Activated CD4-positive, alpha-beta T cell treated with anti-CD3 and anti-CD28 coated beads, Interleukin-2, amount 10 ng/mL, durations not matched to agents 7 days and 5 days (primary cell): ENCODE measurements around the gene IFNA17. TPM values are rescaled to one million over a fixed set of nuclear protein-coding genes. Genes with fewer than 3 reads are reported as not detected.
"Not testable (repeated sequence)": the region's sequence is repeated elsewhere in the genome, so short reads cannot be mapped to it uniquely, and the experiment has no call there.

ENCODE experiments used
- CTCF ChIA-PET: fragments of 350-600 bp; sonication (Branson Sonifier 250); formaldehyde crosslinking; loops from one replicate; lab custom pipeline; 2021; ENCODE audit warnings: antibody characterized with exemption; lab: Charles Lee
- POLR2A ChIA-PET: fragments of 350-600 bp; sonication (Branson Sonifier 250); formaldehyde crosslinking; loops from one replicate; lab custom pipeline; 2021; ENCODE audit warnings: antibody characterized with exemption; lab: Charles Lee
- DNase-seq: peaks from one replicate; pipeline ENCODE4 v3.0.0-alpha.2; 2020
- H3K27ac Mint-ChIP-seq: one replicate; pipeline ENCODE4 v1.8.0; 2021; ENCODE audit warnings: mild to moderate bottlenecking, moderate library complexity, mixed read lengths
- H3K27me3 Mint-ChIP-seq: one replicate; pipeline ENCODE4 v1.8.0; 2021; ENCODE audit warnings: mixed read lengths
- H3K36me3 Mint-ChIP-seq: one replicate; pipeline ENCODE4 v1.8.0; 2021; ENCODE audit warnings: low read depth, mixed read lengths
- H3K4me1 Mint-ChIP-seq: one replicate; pipeline ENCODE4 v1.8.0; 2021; ENCODE audit warnings: mixed read lengths
- H3K4me3 Mint-ChIP-seq: one replicate; pipeline ENCODE4 v1.8.0; 2021; ENCODE audit warnings: mild to moderate bottlenecking, moderate library complexity, mixed read lengths
- H3K9me3 Mint-ChIP-seq: one replicate; pipeline ENCODE4 v1.8.0; 2021; ENCODE audit warnings: mixed read lengths
- total RNA-seq, 2 experiments: library from RNA; stranded (reverse); gene quantifications; one replicate each; pipeline ENCODE4 v1.2.3, GENCODE V29; 2021

The IFNA17 gene
- total RNA-seq, 2 experiments from 2014 or later = not detected

DNA sequence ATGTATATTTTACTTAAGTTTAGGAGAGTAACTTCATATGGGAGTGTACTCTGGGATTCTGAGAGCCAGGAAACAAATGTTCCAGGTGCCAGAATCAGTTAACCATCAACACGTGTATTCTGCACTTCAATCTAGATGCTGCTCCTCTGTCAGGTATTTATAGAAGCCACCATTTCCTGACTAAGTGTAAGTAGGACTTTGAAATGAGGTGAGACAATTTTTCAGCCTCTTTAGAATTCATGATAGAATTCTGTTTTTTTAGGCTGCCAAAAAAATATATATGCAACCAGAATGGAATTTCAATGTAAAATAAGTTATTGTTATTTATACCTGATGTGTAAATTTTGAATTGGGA, 8.3 kb upstream of the IFNA17 start:
- not testable (repeated sequence) for H3K4me1 Mint-ChIP-seq, H3K9me3 Mint-ChIP-seq, H3K4me3 Mint-ChIP-seq, H3K27ac Mint-ChIP-seq, DNase-seq, H3K36me3 Mint-ChIP-seq
- ChIA-PET CTCF (interaction anchor here (0.7 kb wide), 2 partner anchors 15 to 198 kb away, joined by 3 read pairs; no protein-coding TSS in a partner anchor), POLR2A (interaction anchor here (0.6 kb wide), 1 partner anchor 14 kb away, joined by 4 read pairs; no protein-coding TSS in a partner anchor)
- peaks cover 22% of the 10 kb centered on the region for H3K27me3 Mint-ChIP-seq

DNA sequence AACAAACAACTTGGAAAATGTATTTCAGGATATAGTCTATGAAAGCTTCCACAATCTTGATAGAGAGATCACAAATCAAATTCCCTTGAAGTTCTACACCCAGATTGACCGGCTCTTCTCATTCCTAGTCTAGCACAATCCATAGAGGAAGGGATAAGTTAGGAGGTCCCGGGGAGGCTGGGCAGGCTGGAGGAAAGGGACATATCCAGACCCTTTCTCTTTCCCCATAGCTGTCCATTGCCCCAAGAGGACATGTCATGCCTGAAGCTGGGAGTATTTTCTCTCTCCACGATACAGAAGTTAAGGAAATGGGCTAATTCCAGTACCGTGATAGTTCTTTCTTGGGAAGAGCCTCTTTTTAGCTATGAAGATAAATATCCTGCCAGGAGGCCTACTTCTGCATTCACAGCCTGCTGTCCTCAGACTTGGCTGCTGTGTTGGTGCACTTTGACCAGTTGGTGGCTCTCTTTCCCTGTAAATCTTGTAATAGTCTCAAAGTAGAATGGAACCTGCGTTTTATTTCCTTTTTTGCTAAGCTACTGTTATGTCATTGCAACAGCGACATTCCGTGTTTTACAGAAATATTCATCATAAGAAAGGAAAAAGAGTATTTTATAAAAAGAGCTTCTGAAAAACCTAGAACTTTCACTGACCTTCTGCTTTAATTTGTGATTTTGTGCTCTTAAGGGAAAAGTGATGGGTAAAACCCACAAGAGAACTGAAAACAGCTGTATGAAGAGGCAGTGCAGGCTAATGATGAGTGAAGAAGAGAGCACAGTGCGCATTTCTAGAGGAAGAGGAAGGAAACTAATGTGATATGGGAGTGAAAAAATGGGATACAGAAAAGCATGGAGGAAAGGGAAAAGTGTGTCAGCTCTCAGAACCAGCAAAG, 7.7 kb upstream of the IFNA17 start:
- peak; percentile 47 for DNase-seq
- ChIA-PET POLR2A (interaction anchor here (0.6 kb wide), 1 partner anchor 15 kb away, joined by 4 read pairs; no protein-coding TSS in a partner anchor), CTCF (interaction anchor here (0.7 kb wide), 2 partner anchors 16 to 199 kb away, joined by 3 read pairs; no protein-coding TSS in a partner anchor)
- not testable (repeated sequence) for H3K36me3 Mint-ChIP-seq, H3K9me3 Mint-ChIP-seq, H3K4me3 Mint-ChIP-seq, H3K4me1 Mint-ChIP-seq, H3K27ac Mint-ChIP-seq
- peaks cover 19% of the 10 kb centered on the region for H3K27me3 Mint-ChIP-seq

DNA sequence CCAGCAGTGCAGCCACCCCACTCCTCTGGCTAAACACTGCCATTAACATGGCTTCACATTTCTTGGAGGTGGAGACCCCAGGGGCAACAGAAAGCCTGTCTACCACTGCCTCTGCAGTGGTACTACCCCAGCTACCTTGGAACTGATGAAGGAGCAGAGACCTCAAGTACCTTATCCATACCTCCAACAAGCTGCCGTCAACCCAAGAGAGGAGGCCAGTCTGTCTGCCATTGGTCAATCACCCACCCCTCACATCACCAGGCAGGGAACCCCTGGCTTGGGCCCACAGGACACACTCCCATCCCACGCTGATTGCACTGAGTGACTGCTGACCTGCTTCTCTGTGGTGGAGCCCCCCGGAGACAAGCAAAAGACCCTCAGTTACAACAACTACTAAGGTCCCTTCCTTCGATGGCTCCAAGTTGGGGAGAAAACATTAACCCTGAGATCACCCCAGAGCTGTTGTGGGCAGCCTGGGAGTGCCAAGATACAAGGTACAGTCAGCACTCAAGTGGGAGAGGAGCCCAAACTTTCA, 6.2 kb upstream of the IFNA17 start:
- POLR2A ChIA-PET = no interaction called here
- no peak for DNase-seq
- no peaks in the 10 kb centered on the region for H3K9me3 Mint-ChIP-seq
- H3K4me3 Mint-ChIP-seq = no peak overlapping the region
- peaks cover 17% of the 10 kb centered on the region for H3K27me3 Mint-ChIP-seq
- no peak overlapping the region for H3K27ac Mint-ChIP-seq
- CTCF ChIA-PET = no interaction called here
- no peaks in the 10 kb centered on the region for H3K36me3 Mint-ChIP-seq
- peaks cover 9% of the 10 kb centered on the region for H3K4me1 Mint-ChIP-seq

DNA sequence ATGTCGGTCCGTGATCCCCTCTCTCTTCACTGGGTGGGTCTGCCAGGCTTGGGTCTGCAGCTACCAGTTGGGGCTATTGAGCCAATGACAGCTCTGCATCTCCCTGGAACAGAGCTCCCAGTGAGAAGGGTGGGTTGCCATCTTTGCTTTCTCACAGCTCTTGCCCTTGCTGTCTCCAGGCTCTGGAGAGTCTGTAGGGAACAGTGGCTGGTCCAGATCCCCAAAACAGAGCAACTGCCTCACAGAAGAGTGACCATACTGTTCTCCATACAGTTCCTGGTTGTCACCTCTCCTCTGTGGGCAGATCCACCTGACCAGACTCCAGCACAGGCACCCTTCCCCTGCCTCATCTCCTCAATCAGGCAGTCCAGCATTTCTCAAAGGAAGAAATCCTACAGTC, 5.2 kb upstream of the IFNA17 start:
- Mint-ChIP-seq H3K36me3 (no peaks in the 10 kb centered on the region), H3K4me1 (peaks cover 9% of the 10 kb centered on the region), H3K27me3 (peaks cover 13% of the 10 kb centered on the region)

DNA sequence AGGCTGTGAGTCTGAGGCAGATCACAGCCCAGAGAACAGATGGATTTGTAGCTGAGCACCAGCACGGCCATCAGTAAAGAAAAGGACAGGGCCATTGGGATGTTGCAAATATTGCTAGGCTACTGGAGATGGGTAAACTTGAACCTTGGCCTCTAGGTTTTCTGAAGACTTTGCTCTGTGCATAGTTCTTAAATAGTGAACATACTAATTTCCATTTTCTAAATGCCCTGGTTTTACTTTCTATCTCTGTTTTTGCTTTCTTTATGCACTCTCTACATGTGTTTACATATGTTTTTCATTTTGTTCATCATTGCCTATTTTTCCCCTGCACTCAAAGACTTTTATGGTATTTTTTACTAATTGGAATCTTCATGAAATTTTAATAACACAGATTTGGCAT, 10.8 kb downstream of the IFNA17 start, which contains the start of gene IFNA16:
Gene IFNA16 (minus strand): TSS at position 101 of the 400 bp plus-strand sequence. CDS start 6 bp downstream, at position 95.
- H3K27ac Mint-ChIP-seq, H3K4me3 Mint-ChIP-seq, DNase-seq, H3K9me3 Mint-ChIP-seq, H3K4me1 Mint-ChIP-seq, H3K36me3 Mint-ChIP-seq, CTCF ChIA-PET, POLR2A ChIA-PET: not testable (repeated sequence)
- peaks cover 40% of the 10 kb centered on the region for H3K27me3 Mint-ChIP-seq

More for the DNA sequence above, 5.2 kb upstream of the IFNA17 start:
- H3K9me3 Mint-ChIP-seq = no peaks in the 10 kb centered on the region
- H3K4me3 Mint-ChIP-seq = no peak overlapping the region
- no peak overlapping the region for H3K27ac Mint-ChIP-seq
- POLR2A ChIA-PET = no interaction called here
- DNase-seq = no peak
- CTCF ChIA-PET = no interaction called here

DNA sequence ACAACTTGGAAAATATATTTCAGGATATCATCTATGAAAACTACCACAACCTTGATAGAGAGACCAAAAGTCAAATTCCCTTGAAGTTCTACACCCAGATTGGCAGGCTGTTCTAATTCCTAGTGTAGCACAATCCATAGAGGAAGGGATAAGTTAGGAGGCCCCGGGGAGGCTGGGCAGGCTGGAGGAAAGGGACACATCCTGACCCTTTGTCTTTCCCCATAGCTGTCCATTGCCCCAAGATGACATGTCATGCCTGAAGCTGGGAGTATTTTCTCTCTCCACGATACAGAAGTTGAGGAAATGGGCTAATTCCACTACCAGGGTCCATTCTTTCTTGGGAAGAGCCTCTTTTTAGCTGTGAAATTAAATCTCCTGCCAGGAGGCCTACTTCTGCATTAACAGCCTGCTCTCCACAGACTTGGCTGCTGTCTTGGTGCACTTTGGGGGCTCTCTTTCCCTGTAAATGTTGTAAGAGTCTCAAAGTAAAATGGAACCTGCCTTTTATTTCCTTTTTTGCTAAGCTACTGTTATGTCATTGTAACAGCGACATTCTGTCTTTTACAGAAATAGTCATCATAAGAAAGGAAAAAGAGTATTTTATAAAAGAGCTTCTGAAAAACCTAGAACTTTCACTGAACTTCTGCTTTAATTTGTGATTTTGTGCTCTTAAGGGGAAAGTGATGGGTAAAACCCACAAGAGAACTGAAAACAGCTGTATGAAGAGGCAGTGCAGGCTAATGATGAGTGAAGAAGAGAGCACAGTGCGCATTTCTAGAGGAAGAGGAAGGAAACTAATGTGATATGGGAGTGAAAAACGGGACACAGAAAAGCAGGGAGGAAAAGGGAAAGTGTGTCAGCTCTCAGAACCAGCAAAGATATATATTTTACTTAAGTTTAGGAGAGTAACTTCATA, 14.4 kb downstream of the IFNA17 start:
- H3K4me3 Mint-ChIP-seq, DNase-seq, POLR2A ChIA-PET, H3K27ac Mint-ChIP-seq, H3K9me3 Mint-ChIP-seq, H3K4me1 Mint-ChIP-seq, H3K36me3 Mint-ChIP-seq: not testable (repeated sequence)
- CTCF ChIA-PET = interaction anchor here (1.1 kb wide), 1 partner anchor 182 kb away, joined by 3 read pairs; no protein-coding TSS in a partner anchor
- peaks cover 12% of the 10 kb centered on the region for H3K27me3 Mint-ChIP-seq

DNA sequence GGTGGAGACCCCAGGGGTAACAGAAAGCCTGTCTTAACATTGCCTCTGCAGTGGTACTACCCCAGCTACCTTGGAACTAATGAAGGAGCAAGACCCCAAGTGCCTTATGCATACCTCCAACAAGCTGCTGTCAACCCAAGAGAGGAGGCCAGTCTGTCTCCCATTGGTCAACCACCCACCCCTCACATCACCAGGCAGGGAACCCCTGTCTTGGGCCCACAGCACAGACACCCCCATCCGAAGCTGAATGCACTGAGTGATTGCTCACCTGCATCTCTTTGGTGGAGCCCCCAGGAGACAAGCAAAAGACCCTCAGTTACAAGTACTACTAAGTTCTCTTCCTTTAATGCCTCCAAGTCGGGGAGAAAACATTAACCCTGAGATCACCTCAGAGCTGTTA, 15.9 kb downstream of the IFNA17 start:
- CTCF ChIA-PET, POLR2A ChIA-PET: not testable (repeated sequence)

DNA sequence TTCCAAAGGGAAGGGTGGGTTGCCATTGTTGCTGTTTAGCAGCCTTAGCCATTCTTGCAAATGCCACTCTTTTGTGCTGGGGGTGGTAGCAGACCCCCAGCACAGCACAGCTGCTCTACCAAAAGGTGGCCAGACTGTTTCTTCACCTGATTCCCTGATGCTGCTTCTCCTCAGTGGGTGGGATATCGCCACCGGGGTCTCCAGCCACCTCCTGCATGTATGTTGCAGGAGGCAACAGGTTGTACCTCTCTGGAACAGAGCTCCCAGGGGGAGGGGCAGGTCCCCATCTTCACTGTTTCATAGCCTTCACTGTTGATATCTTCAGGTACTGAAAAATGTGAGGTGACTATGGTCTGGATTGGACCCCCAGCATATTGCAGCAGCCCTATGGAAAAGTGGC, 17.2 kb downstream of the IFNA17 start:
- H3K27ac Mint-ChIP-seq, H3K9me3 Mint-ChIP-seq, H3K4me1 Mint-ChIP-seq, POLR2A ChIA-PET, H3K36me3 Mint-ChIP-seq, H3K27me3 Mint-ChIP-seq, CTCF ChIA-PET, DNase-seq, H3K4me3 Mint-ChIP-seq: not testable (repeated sequence)

More for the DNA sequence above, 15.9 kb downstream of the IFNA17 start:
- DNase-seq, H3K36me3 Mint-ChIP-seq, H3K27ac Mint-ChIP-seq, H3K4me3 Mint-ChIP-seq, H3K27me3 Mint-ChIP-seq, H3K4me1 Mint-ChIP-seq, H3K9me3 Mint-ChIP-seq: not testable (repeated sequence)

DNA sequence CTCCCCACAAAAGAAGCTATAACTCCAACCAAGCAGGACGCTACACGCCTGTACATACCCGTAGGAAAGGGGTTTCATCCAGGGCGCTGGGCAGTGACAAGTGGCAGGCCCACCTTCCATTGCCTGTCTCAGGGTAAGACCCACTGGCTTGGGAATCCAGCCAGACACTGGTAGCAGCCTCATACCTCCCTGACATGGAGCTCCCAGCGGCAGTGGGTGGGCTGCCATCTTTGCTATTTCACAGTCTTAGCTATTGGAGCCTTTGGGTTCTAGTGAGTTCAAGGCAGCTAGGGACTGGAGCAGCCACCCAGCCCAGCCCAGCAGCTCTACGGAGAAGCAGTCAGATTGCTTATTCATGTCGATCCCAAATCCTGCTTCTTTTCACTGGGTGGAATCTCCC, 17.7 kb downstream of the IFNA17 start:
- Mint-ChIP-seq H3K27ac (no peak overlapping the region), H3K4me1 (peaks cover 4% of the 10 kb centered on the region), H3K36me3 (no peaks in the 10 kb centered on the region), H3K9me3 (no peaks in the 10 kb centered on the region), H3K4me3 (no peak overlapping the region), H3K27me3 (peaks cover 10% of the 10 kb centered on the region)
- no peak for DNase-seq
- ChIA-PET POLR2A (no interaction called here), CTCF (no interaction called here)

DNA sequence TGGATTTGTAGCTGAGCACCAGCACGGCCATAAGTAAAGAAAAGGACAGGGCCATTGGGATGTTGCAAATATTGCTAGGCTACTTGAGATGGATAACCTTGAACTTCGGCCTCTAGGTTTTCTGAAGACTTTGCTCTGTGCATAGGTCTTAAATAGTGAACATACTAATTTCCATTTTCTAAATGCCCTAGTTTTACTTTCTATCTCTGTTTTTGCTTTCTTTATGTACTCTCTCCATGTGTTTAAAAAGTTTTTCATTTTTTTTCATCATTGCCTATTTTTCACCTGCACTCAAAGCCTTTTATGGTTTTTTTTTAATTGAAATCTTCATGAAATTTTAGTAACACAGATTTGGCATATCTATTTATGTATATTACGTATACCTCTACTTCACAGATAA, 21.0 kb downstream of the IFNA17 start, which contains the start of gene IFNA10:
Gene IFNA10 (minus strand): TSS at position 101 of the 400 bp plus-strand sequence. CDS start 46 bp downstream, at position 55.
- peaks cover 21% of the 10 kb centered on the region for H3K27me3 Mint-ChIP-seq
- H3K36me3 Mint-ChIP-seq, H3K4me3 Mint-ChIP-seq, DNase-seq, POLR2A ChIA-PET, H3K9me3 Mint-ChIP-seq, H3K27ac Mint-ChIP-seq, CTCF ChIA-PET, H3K4me1 Mint-ChIP-seq: not testable (repeated sequence)

DNA sequence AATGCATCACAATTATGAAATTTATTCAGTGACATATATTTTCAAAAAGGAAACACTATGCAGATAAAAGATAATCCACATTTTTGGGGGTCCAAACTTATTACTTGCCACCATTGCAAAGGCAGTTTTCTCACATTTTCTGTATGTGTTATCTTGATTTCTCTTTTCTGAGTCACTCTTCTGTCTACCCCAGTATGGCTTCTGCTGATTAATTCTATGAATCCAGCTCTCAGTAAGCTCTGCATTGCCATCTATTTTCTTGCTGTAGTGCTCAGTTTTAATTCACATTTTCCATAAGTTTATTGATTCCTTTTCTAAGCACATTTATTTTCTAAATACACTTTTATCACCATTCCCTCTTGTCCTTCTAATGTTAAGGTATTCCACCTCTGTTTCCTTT, 22.8 kb downstream of the IFNA17 start:
- CTCF ChIA-PET = no interaction called here
- H3K9me3 Mint-ChIP-seq = no peaks in the 10 kb centered on the region
- no peak overlapping the region for H3K4me3 Mint-ChIP-seq
- H3K27ac Mint-ChIP-seq = no peak overlapping the region
- POLR2A ChIA-PET = no interaction called here
- H3K27me3 Mint-ChIP-seq = peaks cover 33% of the 10 kb centered on the region
- H3K4me1 Mint-ChIP-seq = no peaks in the 10 kb centered on the region
- no peak for DNase-seq
- H3K36me3 Mint-ChIP-seq = no peaks in the 10 kb centered on the region

DNA sequence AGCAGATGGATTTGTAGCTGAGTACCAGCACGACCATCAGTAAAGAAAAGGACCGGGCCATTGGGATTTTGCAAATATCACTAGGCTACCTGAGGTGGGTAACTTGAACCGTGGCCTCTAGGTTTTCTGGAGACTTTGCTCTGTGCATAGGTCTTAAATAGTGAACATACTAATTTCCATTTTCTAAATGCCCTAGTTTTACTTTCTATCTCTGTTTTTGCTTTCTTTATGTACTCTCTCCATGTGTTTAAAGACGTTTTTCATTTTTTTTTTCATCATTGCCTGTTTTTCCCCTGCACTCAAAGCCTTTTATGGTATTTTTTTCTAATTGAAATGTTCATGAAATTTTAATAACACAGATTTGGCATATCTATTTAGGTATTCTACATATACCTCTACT, 25.9 kb downstream of the IFNA17 start, which contains the start of gene IFNA7:
Gene IFNA7 (minus strand): TSS at position 101 of the 400 bp plus-strand sequence. CDS start 40 bp downstream, at position 61.
- peaks cover 38% of the 10 kb centered on the region for H3K27me3 Mint-ChIP-seq
- H3K36me3 Mint-ChIP-seq, H3K9me3 Mint-ChIP-seq, DNase-seq, CTCF ChIA-PET, H3K4me1 Mint-ChIP-seq, POLR2A ChIA-PET, H3K4me3 Mint-ChIP-seq, H3K27ac Mint-ChIP-seq: not testable (repeated sequence)
